K562 (cell line): ENCODE measurements around the gene QPRT. TPM values are rescaled to one million over a fixed set of nuclear protein-coding genes. Genes with fewer than 3 reads are reported as not detected.

Experiments
- BRCA1 ChIP-seq, 2 experiments: fragments of 450-650 bp in 1 of 2; sonication (generic) in 1 of 2; formaldehyde crosslinking in 1 of 2; IDR thresholded peaks; 2 replicates each; pipeline versions ENCODE4 v1.5.0 to v1.6.1; 2017 to 2020; ENCODE audit warnings: mild to moderate bottlenecking in 1 of 2, missing genetic modification reagents in 1 of 2
- CC2D1A ChIP-seq: fragments of 450-650 bp; IDR thresholded peaks from 2 replicates; pipeline ENCODE4 v1.6.1; 2017; ENCODE audit warnings: mild to moderate bottlenecking
- CREB1 ChIP-seq, 2 experiments: sonication (generic) in 1 of 2; formaldehyde crosslinking in 1 of 2; IDR thresholded peaks; 2 replicates each; pipeline versions ENCODE4 v1.6.1 to v1.8.0; 2012 to 2022; ENCODE audit warnings: inconsistent platforms in 1 of 2, mild to moderate bottlenecking in 1 of 2, missing genetic modification reagents in 1 of 2, moderate library complexity in 1 of 2
- CXXC5 ChIP-seq: fragments of 250-450 bp; sonication (Bioruptor Pico); IDR thresholded peaks from 2 replicates; pipeline ENCODE4 v1.8.0; 2022; ENCODE audit warnings: inconsistent platforms, mild to moderate bottlenecking, moderate library complexity
- IFI16 ChIP-seq: fragments of 250-450 bp; sonication (Bioruptor Pico); IDR thresholded peaks from 2 replicates; pipeline ENCODE4 v2.1.2; 2022; ENCODE audit warnings: mild to moderate bottlenecking, inconsistent platforms
- KHSRP ChIP-seq: fragments of 450-650 bp; IDR thresholded peaks from 2 replicates; pipeline ENCODE4 v1.6.1; 2017
- SMAD4 ChIP-seq: fragments of 250-450 bp; sonication (Bioruptor Pico); conservative IDR thresholded peaks from 2 replicates; pipeline ENCODE4 v1.8.0; 2021; ENCODE audit warnings: inconsistent platforms, mild to moderate bottlenecking, moderate library complexity
- SRSF7 ChIP-seq: fragments of 200-400 bp; formaldehyde crosslinking; optimal IDR thresholded peaks from 2 replicates; pipeline ENCODE3; 2017; ENCODE audit warnings: mild to moderate bottlenecking, low read depth, low read length
- STAG1 ChIP-seq: sonication (generic); formaldehyde crosslinking; IDR thresholded peaks from 2 replicates; pipeline ENCODE4 v1.5.0; 2020; ENCODE audit warnings: missing genetic modification reagents, borderline replicate concordance
- SUPT5H ChIP-seq: fragments of 450-650 bp; IDR thresholded peaks from 2 replicates; pipeline ENCODE4 v1.6.1; 2016
- TAF1 ChIP-seq: IDR thresholded peaks from 2 replicates; pipeline ENCODE4 v1.6.1; 2011; ENCODE audit warnings: mild to moderate bottlenecking, low read length, moderate library complexity; ENCODE audit not compliant: insufficient read depth, control insufficient read depth, severe bottlenecking; ENCODE audit errors: extremely low read depth
- ZBTB1 ChIP-seq: sonication (generic); formaldehyde crosslinking; IDR thresholded peaks from 2 replicates; pipeline ENCODE4 v1.8.1; 2023; ENCODE audit warnings: missing genetic modification reagents, low read depth, mild to moderate bottlenecking, borderline replicate concordance
- ZFP1 ChIP-seq: fragments of 450-650 bp; formaldehyde crosslinking; IDR thresholded peaks from 2 replicates; pipeline ENCODE4 v1.4.0; 2020; ENCODE audit warnings: mild to moderate bottlenecking, mixed read lengths
- ZNF584 ChIP-seq: fragments of 200-800 bp; sonication (Bioruptor generic); IDR thresholded peaks from 2 replicates; pipeline ENCODE4 v1.6.1; 2016; ENCODE audit warnings: low read depth, mild to moderate bottlenecking, missing genetic modification characterization, missing compliant biosample characterization
- ZNF707 ChIP-seq: fragments of 250-450 bp; sonication (Bioruptor Pico); conservative IDR thresholded peaks from 2 replicates; pipeline ENCODE4 v1.8.0; 2022; ENCODE audit warnings: inconsistent platforms, mild to moderate bottlenecking, moderate library complexity
- polyA plus RNA-seq, 8 experiments: library from polyadenylated mRNA; depleted of rRNA in 4 of 8; stranded (reverse) in 5 of 8; unstranded in 3 of 8; fragments of >200 nt; fragmentation: Nextera tagmentation in 2 of 8; fragmentation: Illumina TruSeq in 1 of 8; extraction: Ambion mirVana in 2 of 8; extraction: Trizol in 1 of 8; gene quantifications; 2 replicates each; pipeline versions ENCODE4 v1.2.1 to v1.2.3, GENCODE V29; 2011 to 2014; ENCODE audit warnings: inconsistent platforms in 1 of 8, missing spikeins in 1 of 8
- total RNA-seq, 7 experiments: library from RNA; depleted of rRNA in 6 of 7; stranded (reverse); fragments of >200 nt in 6 of 7; fragmentation: Illumina TruSeq in 2 of 7; extraction: Trizol in 2 of 7; gene quantifications; 2 replicates each; pipeline versions ENCODE4 v1.2.1 to v1.2.3, GENCODE V29; 2011 to 2021; ENCODE audit warnings: low replicate concordance in 1 of 7
- TF ChIP-seq, protein P1 (sequence below): sonication (generic); formaldehyde crosslinking; IDR thresholded peaks from 2 replicates; pipeline ENCODE4 v1.8.1; 2023; ENCODE audit warnings: mild to moderate bottlenecking, missing genetic modification reagents
- TF ChIP-seq, protein P2 (sequence below): fragments of 250-450 bp; sonication (Bioruptor Pico); IDR thresholded peaks from 2 replicates; pipeline ENCODE4 v1.8.0; 2021; ENCODE audit warnings: mild to moderate bottlenecking, moderate library complexity
- TF ChIP-seq, protein P3 (sequence below): conservative IDR thresholded peaks from 2 replicates; pipeline ENCODE4 v1.6.1; 2011; ENCODE audit warnings: low read depth, mild to moderate bottlenecking, low read length; ENCODE audit not compliant: control insufficient read depth
- TF ChIP-seq, protein P4 (sequence below), 2 experiments: fragments of 200-800 bp in 1 of 2; sonication (Bioruptor generic) in 1 of 2; sonication (generic) in 1 of 2; formaldehyde crosslinking in 1 of 2; IDR thresholded peaks in 1 of 2; conservative IDR thresholded peaks in 1 of 2; 2 replicates each; pipeline versions ENCODE4 v1.5.0 to v1.6.1; 2016 to 2020; ENCODE audit warnings: missing compliant biosample characterization in 1 of 2, missing genetic modification characterization in 1 of 2, missing genetic modification reagents in 1 of 2

Gene QPRT
- total and polyA plus RNA-seq, 9 of the 15 experiments (the other 6 are each of a cell fraction or from before 2014, with no cell fraction given), result 7.7 to 112 (median 64.1) TPM

DNA sequence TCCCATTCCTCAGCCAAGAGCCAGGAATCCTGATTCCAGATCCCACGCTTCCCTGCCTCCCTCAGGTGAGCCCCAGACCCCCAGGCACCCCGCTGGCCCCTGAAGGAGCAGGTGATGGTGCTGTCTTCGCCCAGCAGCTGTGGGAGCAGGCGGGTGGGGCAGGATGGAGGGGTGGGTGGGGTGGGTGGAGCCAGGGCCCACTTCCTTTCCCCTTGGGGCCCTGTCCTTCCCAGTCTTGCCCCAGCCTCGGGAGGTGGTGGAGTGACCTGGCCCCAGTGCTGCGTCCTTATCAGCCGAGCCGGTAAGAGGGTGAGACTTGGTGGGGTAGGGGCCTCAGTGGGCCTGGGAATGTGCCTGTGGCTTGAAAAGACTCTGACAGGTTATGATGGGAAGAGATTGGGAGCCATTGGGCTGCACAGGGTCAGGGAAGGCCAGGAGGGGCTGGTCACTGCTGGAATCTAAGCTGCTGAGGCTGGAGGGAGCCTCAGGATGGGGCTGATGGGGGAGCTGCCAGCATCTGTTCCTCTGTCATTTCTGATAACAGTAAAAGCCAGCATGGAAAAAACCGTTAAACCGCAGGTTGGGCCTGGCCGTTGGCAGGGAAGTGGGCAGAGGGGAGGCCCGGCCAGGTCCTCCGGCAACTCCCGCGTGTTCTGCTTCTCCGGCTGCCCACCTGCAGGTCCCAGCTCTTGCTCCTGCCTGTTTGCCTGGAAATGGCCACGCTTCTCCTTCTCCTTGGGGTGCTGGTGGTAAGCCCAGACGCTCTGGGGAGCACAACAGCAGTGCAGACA lies 15.8 kb upstream of the QPRT start, which contains the start of gene SPN (continued):
- TF ChIP-seq, protein P1, sequence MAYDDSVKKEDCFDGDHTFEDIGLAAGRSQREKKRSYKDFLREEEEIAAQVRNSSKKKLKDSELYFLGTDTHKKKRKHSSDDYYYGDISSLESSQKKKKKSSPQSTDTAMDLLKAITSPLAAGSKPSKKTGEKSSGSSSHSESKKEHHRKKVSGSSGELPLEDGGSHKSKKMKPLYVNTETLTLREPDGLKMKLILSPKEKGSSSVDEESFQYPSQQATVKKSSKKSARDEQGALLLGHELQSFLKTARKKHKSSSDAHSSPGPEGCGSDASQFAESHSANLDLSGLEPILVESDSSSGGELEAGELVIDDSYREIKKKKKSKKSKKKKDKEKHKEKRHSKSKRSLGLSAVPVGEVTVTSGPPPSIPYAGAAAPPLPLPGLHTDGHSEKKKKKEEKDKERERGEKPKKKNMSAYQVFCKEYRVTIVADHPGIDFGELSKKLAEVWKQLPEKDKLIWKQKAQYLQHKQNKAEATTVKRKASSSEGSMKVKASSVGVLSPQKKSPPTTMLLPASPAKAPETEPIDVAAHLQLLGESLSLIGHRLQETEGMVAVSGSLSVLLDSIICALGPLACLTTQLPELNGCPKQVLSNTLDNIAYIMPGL, result no peak
- no peak; the same call in 1 of the 2 replicates for TF ChIP-seq CREB1 (IDR thresholded peaks at IDR 0.05)
- TF ChIP-seq CREB1 (CRISPR knock-in tag; IDR thresholded peaks at IDR 0.05), result no peak
- TF ChIP-seq BRCA1 (IDR thresholded peaks at IDR 0.05), result no peak
- no peak for TF ChIP-seq BRCA1 (CRISPR knock-in tag; IDR thresholded peaks at IDR 0.05)
- no peak for TF ChIP-seq STAG1 (CRISPR knock-in tag)
- TF ChIP-seq CC2D1A, result peak; percentile 62; the same call in 1 of the 2 replicates
- no peak for TF ChIP-seq IFI16 (CRISPR knock-in tag)
- TF ChIP-seq, protein P2, sequence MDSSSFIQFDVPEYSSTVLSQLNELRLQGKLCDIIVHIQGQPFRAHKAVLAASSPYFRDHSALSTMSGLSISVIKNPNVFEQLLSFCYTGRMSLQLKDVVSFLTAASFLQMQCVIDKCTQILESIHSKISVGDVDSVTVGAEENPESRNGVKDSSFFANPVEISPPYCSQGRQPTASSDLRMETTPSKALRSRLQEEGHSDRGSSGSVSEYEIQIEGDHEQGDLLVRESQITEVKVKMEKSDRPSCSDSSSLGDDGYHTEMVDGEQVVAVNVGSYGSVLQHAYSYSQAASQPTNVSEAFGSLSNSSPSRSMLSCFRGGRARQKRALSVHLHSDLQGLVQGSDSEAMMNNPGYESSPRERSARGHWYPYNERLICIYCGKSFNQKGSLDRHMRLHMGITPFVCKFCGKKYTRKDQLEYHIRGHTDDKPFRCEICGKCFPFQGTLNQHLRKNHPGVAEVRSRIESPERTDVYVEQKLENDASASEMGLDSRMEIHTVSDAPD (CRISPR knock-in tag), result no peak
- no peak for TF ChIP-seq SRSF7
- TF ChIP-seq ZNF707 (CRISPR knock-in tag), result no peak
- TF ChIP-seq TAF1, result peak; percentile 77
- peak; percentile 77 for TF ChIP-seq SMAD4 (CRISPR knock-in tag)
- peak; percentile 61; the same call in 1 of the 2 replicates for TF ChIP-seq ZNF584 (CRISPR knock-in tag)
- TF ChIP-seq ZFP1, result no peak
- TF ChIP-seq KHSRP, result no peak
- TF ChIP-seq, protein P3, sequence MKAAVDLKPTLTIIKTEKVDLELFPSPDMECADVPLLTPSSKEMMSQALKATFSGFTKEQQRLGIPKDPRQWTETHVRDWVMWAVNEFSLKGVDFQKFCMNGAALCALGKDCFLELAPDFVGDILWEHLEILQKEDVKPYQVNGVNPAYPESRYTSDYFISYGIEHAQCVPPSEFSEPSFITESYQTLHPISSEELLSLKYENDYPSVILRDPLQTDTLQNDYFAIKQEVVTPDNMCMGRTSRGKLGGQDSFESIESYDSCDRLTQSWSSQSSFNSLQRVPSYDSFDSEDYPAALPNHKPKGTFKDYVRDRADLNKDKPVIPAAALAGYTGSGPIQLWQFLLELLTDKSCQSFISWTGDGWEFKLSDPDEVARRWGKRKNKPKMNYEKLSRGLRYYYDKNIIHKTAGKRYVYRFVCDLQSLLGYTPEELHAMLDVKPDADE, result peak; percentile 84
- no peak; the same call in 1 of the 2 replicates for TF ChIP-seq ZBTB1 (CRISPR knock-in tag)
- peak; percentile 47; the same call in 1 of the 2 replicates for TF ChIP-seq CXXC5 (CRISPR knock-in tag)
- TF ChIP-seq, protein P4, sequence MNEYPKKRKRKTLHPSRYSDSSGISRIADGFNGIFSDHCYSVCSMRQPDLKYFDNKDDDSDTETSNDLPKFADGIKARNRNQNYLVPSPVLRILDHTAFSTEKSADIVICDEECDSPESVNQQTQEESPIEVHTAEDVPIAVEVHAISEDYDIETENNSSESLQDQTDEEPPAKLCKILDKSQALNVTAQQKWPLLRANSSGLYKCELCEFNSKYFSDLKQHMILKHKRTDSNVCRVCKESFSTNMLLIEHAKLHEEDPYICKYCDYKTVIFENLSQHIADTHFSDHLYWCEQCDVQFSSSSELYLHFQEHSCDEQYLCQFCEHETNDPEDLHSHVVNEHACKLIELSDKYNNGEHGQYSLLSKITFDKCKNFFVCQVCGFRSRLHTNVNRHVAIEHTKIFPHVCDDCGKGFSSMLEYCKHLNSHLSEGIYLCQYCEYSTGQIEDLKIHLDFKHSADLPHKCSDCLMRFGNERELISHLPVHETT (CRISPR knock-in tag; conservative IDR thresholded peaks at IDR 0.05 in 1 of 2, IDR thresholded peaks at IDR 0.05 in 1 of 2), result no peak; a peak in 1 of 4 replicates
- TF ChIP-seq SUPT5H, result peak; percentile 92
